Activated CD8-positive, alpha-beta memory T cell treated with anti-CD3 and anti-CD28 coated beads, Interleukin-2, amount 50 U/mL, for 1 hour (primary cell): ENCODE measurements around the gene GPATCH11.

ENCODE experiments used
- DNase-seq: peaks from one replicate; pipeline ENCODE4 v3.0.0-alpha.2; 2020; ENCODE audit errors: extremely low read depth

GPATCH11 gene

GRCh38 chr2:37083873-37084794, at the start of gene GPATCH11, which contains the start of gene HEATR5B:
Gene GPATCH11, plus strand, starts transcription at chr2:37084518. Its CDS starts 3,864 bp downstream, at chr2:37088382.
Gene HEATR5B, minus strand, starts transcription at chr2:37084372. Its CDS starts 958 bp downstream, at chr2:37083414.
- peak; percentile 87 for DNase-seq

- DNase-seq: no peak
These were observed 46.5 kb upstream of the GPATCH11 start for GRCh38 chr2:37037771-37038170.

GRCh38 chr2:37039580-37039979, 44.7 kb upstream of the GPATCH11 start:
- no peak for DNase-seq

- no peak for DNase-seq
These were observed 31.6 kb upstream of the GPATCH11 start for GRCh38 chr2:37052600-37053332.

GRCh38 chr2:37059841-37060240, 24.5 kb upstream of the GPATCH11 start:
- no peak for DNase-seq

GRCh38 chr2:37060446-37060845, 23.9 kb upstream of the GPATCH11 start:
- DNase-seq: no peak

- DNase-seq: no peak
These were observed 23.2 kb upstream of the GPATCH11 start for GRCh38 chr2:37061013-37061711.

GRCh38 chr2:37061776-37062175, 22.5 kb upstream of the GPATCH11 start:
- DNase-seq: no peak

- no peak for DNase-seq
These were observed 15.6 kb upstream of the GPATCH11 start for GRCh38 chr2:37068686-37069085.

- no peak for DNase-seq
These were observed 13.4 kb upstream of the GPATCH11 start for GRCh38 chr2:37070931-37071330.

GRCh38 chr2:37080266-37080665, 4.1 kb upstream of the GPATCH11 start:
- no peak for DNase-seq

GRCh38 chr2:37080689-37081088, 3.6 kb upstream of the GPATCH11 start:
- no peak for DNase-seq

- no peak for DNase-seq
These were observed 479 bp downstream of the GPATCH11 start for GRCh38 chr2:37084797-37085196.

- DNase-seq: no peak
These were observed 1.4 kb downstream of the GPATCH11 start for GRCh38 chr2:37085731-37086147.

- DNase-seq: no peak
These were observed 5.7 kb downstream of the GPATCH11 start for GRCh38 chr2:37090019-37090477.

GRCh38 chr2:37091873-37092272, 7.6 kb downstream of the GPATCH11 start:
- DNase-seq: no peak

GRCh38 chr2:37096568-37096967, 12.2 kb downstream of the GPATCH11 start:
- DNase-seq: no peak

GRCh38 chr2:37098416-37099118, 14.2 kb downstream of the GPATCH11 start:
- no peak for DNase-seq

- no peak for DNase-seq
These were observed 15.7 kb downstream of the GPATCH11 start for GRCh38 chr2:37100054-37100453.

GRCh38 chr2:37102588-37102987, 18.3 kb downstream of the GPATCH11 start:
- no peak for DNase-seq

GRCh38 chr2:37104178-37104577, 19.9 kb downstream of the GPATCH11 start:
- no peak for DNase-seq
